GM21423 (cell line): ENCODE measurements around the gene FNDC7.
"Not testable (repeated sequence)": the region's sequence is repeated elsewhere in the genome, so short reads cannot be mapped to it uniquely, and the experiment has no call there.

Source experiments
- ATAC-seq: cut with Tn5 transposase; IDR thresholded peaks from one replicate; pipeline ENCODE4 v1.9.1; 2021; ENCODE audit warnings: mild to moderate bottlenecking, moderate library complexity; ENCODE audit not compliant: unreplicated experiment

FNDC7 gene

GRCh38 chr1:108742253-108742652, 29.5 kb downstream of the FNDC7 start:
- ATAC-seq, result no peak

- no peak for ATAC-seq
These were observed 33.3 kb downstream of the FNDC7 start for GRCh38 chr1:108745980-108746381.

- ATAC-seq, result peak; percentile 86
These were observed 33.9 kb downstream of the FNDC7 start, which contains the start of gene STXBP3 for GRCh38 chr1:108746382-108747170. STXBP3 (plus strand) TSS chr1:108746674; CDS start chr1:108746738, 64 bp downstream.

- ATAC-seq, result peak; percentile 40
These were observed 34.6 kb downstream of the FNDC7 start for GRCh38 chr1:108747171-108747850.

GRCh38 chr1:108747898-108748297, 35.2 kb downstream of the FNDC7 start:
- no peak for ATAC-seq

GRCh38 chr1:108749081-108749480, 36.4 kb downstream of the FNDC7 start:
- ATAC-seq, result no peak

- no peak for ATAC-seq
These were observed 37.9 kb downstream of the FNDC7 start for GRCh38 chr1:108750476-108751181.

- ATAC-seq, result no peak
These were observed 40.7 kb downstream of the FNDC7 start for GRCh38 chr1:108753363-108753762.

- ATAC-seq, result no peak
These were observed 46.1 kb downstream of the FNDC7 start for GRCh38 chr1:108758796-108759195.

- no peak for ATAC-seq
These were observed 54.4 kb downstream of the FNDC7 start for GRCh38 chr1:108767115-108767514.

- ATAC-seq, result no peak
These were observed 55.0 kb downstream of the FNDC7 start for GRCh38 chr1:108767708-108768107.

GRCh38 chr1:108777839-108778238, 65.1 kb downstream of the FNDC7 start:
- ATAC-seq, result no peak

GRCh38 chr1:108779455-108779854, 66.7 kb downstream of the FNDC7 start:
- ATAC-seq, result no peak

- no peak for ATAC-seq
These were observed 68.3 kb downstream of the FNDC7 start for GRCh38 chr1:108780937-108781574.

- not testable (repeated sequence) for ATAC-seq
These were observed 68.9 kb downstream of the FNDC7 start for GRCh38 chr1:108781575-108781944.

- ATAC-seq, result no peak
These were observed 72.6 kb downstream of the FNDC7 start for GRCh38 chr1:108785264-108785663.

- no peak for ATAC-seq
These were observed 73.2 kb downstream of the FNDC7 start for GRCh38 chr1:108785880-108786279.

GRCh38 chr1:108791790-108792189, 79.1 kb downstream of the FNDC7 start:
- ATAC-seq, result no peak
